ENCODE results near the gene PAH.
A peak's percentile ranks its signal among the peaks of the same experiment; 100 is the strongest.

The PAH gene

DNA sequence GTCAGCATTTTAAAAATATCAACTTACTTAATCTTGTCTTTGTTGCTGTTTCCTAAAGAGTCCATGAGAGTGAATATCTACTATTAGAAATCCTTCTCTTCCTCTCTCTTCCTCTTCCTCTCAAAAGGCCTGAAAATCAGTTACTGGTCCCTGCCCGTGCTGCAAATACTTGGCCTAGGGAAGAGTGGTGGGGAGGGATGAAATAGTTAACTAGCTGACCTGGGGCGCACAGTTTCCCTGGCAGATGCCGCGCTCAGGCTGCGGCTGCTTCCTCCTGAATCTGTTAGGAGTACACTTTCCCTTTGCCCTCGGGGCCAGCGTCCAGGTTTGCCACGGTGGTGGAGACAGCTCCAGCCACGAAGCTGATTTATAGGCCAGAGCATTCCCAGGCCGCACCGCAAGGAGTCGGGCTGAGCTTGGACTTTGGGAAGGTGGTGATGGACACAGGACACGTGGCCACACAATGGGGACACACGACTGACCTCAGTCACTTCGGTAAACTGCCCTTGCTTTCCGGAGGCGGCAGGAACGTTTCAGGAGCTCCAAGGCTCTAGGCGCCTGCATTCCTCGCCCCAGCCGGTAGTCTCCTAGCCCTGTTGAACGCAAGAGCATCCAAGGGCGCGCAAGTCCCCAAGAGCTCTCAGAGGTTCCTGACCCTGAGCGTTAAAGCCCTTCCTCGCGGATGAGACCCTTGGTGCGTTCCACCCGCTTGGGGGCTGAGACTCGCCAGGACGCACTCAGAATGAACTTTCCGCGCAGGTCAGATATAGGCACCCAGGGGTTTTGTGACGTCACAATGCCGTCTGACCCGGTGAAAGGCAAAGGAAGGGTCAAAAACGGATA, 33.3 kb upstream of the PAH start:
- DNase-seq, result no peak

DNA sequence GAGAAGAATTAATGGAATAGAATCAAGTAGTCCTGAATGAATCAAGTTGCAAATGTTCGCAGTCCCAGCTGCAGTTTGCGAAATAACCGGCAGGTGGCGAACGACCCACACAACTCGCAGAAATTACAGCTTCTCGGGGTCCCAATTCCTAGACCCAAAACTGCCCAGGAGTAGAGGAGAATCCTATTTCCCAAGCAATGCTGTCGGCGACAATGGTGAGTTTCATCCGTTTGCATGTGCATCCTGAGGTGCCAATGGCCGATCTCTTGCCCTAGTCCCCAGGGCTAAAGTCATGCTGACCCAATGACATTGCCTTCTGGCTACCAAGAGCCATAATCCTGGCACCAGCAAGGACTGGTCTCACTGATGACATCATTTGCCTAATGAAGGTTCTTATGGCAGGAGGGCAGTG, 31.9 kb upstream of the PAH start:
- peak; percentile 1 for DNase-seq

DNA sequence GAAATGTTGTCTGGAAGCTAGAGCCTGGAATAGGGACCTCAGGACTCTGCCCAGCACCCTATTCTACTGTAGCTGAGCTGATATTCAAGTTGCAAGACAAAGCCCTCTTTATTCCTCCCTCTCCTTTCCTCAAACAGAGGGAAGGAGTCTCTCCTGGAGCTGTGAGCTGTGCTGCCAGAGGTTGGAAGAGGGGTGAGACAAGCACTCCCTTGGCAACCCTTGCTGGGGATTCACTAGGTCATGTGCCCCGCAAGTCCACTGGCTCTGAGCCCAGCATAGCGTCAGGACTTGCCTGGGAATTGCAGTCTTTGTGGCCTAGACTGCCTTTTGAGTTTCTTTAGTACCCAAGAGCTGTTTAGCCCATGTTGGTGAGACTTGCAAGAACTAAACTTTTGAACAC, 29.0 kb upstream of the PAH start:
- no peak for DNase-seq

DNA sequence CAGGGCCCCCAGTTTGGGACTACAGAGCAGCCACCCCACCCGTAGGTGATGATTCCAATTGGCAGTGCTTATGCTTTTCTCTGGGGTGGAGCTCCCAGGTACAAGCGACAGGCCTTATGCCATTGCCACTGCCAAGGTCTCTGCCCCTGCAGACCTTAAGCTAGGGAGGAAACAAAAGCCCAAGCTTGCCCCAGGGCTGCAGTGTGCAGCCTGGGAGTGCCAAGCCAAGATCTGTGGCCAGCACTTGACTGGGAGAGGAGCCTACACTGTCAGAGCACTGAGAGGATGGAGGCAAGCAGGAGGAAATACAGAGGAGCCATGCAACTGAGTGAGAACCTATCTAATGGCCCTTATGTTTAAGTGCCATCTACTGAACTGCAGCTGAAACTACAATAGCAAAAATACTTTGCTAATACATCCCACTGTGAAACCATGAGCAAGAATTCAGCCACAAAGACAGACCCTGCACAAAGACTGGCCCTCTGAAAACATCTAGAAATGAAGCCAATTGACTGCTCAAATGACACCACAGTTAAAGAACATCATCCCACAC, 22.7 kb upstream of the PAH start:
- no peak for DNase-seq

DNA sequence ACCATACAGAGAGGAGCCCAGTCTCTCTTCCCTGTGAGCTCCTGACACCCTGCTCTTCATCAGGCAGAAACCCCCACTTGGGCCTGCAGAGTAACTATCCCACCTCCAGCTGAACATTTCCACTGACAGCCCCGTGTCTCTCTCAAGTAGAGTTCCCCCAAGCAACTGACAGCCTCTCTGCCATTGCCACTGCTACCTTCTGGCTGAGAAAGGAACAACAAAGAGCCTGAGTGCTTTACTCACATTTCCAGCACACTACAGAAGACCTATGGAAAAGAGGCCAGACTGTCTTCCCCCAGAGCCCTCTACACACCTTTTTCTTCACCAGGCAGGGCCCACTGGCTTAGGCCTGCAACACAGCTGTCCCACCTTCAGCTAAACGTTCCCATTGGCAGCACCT, 22.0 kb upstream of the PAH start:
- no peak for DNase-seq

DNA sequence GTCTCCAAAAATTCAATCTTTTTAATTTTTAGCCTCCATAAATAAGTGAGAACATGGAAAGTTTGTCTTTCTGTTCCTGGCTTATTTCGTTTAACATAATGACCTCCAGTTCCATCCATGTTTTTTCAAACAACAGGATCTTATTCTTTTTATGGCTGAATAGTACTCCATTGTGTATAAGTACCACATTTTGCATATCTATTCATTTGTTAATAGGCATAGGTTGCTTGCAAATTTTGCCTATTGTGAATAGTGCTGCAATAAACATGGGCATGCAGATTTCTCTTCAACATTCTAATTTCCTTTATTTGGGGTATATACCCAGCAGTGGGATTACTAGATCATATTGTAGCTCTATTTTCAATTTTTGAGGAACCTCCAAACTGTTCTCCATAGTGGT, 16.1 kb upstream of the PAH start:
- DNase-seq, result no peak

DNA sequence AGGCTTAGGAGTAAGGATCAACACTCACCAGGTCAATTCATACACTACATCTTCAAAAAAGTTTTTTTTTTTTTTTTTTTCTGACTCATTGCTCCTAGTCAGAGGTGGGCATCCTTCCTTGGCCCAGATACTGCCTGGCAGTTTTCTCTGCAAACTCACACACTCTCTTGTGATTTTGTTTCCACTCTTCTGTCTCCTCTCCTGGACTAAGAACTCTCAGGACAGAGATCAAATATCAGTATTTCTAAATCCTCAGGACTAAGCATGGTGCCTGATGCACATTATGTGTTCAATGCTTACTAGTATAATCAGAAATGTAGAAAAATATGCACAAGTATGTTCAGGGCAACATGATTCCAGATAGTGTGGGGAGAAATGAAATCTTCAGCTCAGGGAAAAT, 10.2 kb upstream of the PAH start:
- DNase-seq, result no peak

DNA sequence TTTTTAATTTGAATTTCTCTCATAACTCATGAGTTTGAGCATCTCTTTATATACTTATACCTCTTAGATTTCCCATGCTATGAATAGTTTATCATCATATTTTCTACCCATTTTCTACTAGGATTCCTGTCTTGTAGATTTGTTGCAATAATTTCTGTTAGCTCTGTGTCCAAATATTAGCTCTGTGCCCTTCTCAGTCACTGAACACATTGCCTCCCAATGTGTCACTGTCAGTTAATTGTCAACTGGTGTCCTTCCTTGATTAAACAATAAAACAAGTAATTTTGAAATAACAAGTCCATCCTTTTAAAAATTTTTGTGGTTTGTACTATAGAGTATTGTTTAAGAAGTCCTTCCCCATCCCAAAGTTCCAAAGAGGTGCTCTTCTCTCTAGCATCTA, 4.2 kb upstream of the PAH start:
- DNase-seq, result no peak

DNA sequence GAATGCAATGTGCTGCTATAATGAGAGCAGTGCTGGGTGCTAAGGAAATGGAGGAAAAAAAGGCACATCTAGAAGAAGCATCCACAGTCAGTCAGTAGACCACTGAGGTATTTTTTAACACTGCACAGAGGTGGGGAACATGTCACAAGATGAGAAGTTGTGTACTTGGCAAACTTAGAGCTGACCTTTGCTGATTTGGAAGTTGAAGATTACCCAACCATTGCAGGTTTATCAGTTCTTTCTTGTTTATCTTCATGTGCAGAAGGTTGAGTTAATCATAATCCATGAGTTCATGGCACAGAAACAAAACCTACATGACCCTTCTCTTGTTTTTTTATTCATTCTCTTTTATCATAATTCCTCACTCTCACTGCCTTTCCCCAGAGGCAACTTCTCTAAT, 3.2 kb upstream of the PAH start:
- no peak for DNase-seq

DNA sequence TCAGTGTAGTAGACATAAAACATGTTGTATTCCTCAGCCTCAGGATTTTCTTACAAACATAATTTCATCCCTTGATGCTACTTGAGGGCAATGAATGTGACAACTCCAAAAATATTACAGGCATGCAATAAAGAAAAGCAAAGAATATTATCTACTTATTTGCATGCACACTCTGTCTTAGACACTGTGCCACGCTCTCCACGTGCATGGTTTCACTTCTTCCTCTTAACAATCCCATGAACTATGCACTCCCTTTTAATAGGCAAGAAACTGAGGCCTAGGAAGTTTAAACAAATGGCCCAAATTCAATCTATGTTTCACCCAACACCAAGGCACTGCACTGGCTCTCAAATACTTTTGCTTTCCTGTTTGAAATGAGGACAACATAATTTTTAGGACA, 1.8 kb upstream of the PAH start:
- DNase-seq, result no peak

DNA sequence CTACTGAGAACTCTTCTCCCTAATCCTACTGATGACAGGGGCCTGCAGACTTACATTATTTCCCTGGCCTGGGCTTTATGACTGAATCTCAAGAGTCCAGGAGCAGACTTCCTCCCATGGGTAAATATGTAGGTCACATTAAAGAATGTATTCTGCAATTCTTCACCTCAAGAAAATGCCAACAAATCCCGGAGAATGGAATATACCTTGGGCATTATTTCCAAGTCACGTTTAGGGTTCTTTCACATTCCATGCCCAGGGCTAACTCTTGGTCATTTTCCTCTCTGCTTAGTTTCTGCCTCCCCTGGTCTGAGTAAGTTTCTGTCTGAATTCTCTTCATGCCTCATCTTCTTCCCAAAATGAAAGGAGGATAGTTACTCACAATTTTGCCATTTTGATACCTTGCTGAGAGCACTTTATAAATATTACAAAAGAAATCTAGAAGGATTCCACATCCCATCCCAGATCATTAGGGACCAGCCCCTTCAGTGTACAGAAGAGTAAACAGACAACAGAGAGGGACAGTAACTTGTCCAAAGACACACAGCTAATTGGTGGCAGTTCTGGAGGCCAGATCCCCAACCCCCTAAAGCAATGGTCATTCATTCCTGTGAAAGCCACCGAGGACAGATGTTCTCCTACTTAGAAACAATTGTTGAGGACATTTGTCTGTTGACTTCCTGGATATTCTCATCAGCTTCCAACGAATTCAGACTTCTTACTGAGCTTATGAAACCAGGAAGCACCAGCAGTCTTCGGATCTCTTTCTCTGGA, 605 bp downstream of the PAH start:
- no peak for DNase-seq

DNA sequence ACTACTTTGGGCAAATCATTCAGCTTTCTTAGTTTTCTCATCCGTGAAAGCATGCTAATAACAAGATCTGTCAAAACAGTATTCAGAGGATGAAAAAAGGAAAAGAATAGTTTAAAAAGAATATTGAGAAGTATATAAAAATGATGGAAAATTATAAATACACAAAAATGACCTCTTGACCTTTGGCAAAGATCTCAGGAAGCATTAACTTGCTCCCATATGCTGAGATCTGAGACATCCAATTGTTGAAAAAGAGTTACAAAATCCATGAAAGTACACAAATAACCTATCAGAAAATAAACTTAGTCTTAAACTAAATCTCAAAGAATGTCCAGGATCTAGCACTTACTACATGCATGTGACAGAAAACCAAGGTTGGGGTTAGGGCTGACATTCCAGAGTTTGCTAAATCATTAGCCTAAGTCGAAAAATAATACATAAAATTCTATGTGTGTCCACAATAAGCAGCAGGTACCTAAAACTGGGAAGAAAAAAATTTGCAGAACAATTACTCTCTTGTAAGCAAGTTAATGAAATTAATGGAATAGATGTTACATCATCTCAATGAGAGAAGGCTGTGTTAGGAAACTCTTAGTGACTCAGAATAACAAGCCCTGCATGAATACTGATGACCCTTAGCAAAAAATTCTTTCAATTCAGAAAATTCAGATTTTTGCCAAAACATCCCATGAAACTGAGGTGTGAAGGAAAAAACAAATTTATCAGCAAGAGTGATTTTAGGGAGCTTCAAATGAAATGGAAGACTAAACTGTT, 3.4 kb downstream of the PAH start:
- DNase-seq, result no peak

DNA sequence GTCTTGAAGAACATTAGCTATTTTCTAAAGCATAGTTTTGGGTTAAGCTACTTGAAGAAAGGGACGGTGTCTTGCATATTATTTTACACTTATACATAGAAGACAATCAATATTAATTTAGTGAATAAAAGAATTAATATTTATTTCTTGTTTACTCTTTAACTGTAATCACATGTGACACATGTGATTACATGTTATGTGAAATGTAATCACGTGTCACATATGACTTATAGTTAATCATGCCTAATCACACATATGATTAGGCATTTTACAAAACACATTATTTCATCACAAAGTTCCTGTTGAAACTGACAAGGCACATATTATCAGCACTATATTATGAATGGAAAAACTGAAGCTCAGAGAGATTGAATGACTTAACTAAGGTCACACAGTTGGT, 4.8 kb downstream of the PAH start:
- no peak for DNase-seq

DNA sequence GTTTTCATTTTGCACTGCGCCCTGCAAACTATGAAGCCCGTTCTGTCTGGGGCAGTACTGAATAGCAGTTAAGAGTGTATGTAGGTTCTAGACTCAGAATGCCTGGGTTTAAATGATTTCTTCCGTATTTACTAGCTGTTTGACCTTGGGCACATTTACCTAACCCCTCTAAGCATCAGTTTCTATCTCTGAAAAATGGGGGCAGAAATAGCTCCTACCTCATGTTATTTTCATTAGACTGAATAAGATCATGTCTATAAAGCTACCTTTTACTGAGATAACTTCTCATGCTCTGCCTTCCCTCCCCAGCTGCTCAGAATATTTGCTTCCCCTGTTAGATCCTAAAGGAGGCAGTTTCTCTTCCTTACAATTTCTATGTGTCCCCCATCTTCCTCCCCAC, 5.7 kb downstream of the PAH start:
- DNase-seq, result no peak

DNA sequence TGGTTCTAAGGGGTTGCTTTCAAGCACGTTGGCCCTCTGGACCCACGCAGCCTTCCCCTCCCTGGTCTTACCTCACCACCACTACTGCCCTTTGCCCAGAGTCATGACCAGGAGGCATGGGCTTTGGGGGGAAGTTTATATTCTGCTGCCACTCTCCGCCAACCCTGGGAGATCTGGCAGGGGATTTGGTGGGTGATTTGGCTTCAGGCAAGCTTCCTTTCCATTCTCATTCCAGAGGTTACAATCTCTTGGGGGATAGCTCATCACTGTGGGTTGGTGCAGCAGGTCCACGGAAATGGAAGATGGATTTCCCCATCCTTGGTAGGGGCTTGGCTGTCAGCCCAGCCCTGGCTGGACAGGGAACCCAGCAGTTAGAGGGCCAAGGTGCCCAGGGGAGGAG, 6.3 kb downstream of the PAH start:
- DNase-seq, result no peak

DNA sequence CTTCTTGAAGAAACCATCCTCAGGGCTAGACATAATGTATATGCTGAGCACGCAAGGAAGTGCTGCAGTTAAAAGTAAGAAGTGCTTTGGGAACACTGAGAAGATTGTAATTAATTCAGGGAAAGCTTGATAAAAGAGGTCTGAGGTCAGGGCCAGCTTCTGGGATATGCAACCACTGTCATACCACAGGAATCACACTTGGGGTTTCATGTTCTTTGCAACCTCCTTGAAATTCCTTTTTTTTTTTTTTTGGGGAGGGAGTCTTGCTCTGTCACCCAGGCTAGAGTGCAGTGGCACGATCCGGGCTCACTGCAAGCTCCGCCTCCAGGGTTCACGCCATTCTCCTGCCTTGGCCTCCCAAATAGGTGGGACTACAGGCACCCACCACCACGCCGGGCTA, 6.9 kb downstream of the PAH start:
- DNase-seq, result no peak

DNA sequence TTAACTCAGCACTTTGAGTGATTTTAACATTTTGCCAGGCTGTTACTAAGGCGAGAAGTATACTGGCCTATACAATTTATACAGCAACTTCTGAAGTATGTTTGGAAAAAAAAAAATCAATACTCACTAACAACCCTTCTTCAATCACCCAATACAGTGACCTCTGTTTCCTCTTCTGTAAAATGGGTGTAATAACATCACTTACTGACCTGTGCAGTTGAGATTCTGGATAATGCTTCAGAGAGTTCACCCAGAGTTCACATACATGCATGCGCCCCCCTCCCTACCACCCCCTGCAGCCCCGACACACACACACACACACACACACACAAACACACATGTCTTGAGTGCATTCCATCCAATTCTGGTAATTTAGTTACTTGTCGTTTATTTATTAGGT, 9.1 kb downstream of the PAH start:
- DNase-seq, result no peak

DNA sequence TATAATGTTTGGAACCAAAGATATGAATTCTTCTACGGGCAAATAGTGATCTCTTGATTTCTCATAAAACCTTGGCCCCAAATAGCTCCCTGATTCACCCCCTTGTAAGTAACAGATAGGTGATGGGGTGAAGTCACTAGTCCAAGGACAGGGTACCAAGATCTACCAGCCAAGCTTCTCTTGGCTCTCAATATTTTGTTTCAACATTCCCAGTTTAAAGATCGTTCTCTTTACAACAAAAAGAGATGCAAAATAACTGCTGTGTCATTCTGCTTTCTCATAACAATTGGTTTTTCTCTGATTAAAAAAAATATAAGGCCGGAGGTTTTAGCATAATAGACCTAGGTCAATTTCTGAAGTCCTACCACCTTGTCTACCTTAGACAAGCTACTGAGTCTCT, 11.8 kb downstream of the PAH start:
- no peak for DNase-seq

DNA sequence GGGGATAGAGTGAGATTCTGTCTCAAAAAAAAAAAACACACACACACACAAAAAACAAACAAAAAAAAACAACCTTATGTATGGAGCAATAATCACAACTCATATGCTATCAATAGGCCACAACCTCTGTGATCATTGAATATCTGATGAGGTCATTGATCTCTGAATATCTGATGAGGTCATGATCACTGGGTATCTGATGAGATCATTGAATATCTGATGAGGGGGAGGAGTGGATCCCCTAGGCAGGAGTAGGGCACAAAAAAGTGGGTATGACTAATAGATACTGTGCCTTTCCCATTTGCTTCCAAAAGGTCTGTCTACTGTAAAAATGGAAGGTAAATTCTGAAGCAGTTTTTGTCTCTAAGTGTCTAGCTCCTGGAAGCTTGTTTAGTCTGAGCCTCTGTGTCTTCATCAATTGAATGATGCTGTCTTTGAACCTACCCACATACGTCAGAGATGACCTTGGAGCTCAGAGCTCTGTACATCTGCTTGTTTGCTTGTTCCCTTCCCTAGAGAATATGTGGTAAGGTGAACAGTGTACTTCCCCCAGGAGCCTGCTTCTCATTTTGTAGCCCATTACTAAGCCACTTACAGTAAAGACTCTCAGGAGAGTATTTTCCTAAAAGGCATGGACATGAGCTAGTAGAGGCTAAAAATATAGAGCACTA, 13.6 kb downstream of the PAH start:
- DNase-seq, result no peak

DNA sequence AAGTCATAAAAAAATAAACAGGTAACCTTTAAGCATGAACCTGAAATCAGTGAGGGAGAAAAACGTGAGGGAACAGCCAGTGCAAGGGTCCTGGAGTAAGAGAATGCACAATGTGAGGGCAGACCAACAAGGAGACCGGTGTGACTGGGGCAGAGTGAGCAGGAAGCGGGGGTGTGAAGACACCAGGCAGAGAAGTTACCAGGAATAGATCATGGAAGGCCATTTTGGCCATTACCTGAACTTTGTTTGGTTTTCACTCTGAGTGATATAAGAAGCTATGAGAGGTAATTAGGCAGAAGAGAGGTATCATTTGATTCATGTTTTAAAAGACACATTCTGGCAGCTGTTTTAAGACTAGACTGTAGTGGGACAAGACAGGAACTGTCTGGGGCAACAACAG, 15.0 kb downstream of the PAH start:
- DNase-seq, result no peak

DNA sequence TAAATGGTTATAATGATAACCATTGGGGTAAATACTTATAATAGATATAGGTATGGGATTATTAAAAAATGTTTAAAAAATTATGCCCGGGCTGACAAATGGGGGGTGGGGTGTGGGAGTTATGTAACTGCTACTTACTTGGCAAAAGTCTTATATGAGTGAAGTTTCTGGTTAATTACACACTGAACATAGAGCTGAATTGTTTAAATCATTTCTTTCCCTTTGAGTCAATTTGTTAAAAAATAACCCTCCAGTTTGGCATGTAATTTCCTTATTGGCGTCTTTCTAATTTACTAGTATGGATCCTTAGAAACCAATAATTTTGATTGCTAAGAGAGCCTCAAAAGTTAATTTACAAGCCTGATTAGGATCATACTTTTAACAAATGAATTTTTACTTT, 16.7 kb downstream of the PAH start:
- DNase-seq, result no peak

DNA sequence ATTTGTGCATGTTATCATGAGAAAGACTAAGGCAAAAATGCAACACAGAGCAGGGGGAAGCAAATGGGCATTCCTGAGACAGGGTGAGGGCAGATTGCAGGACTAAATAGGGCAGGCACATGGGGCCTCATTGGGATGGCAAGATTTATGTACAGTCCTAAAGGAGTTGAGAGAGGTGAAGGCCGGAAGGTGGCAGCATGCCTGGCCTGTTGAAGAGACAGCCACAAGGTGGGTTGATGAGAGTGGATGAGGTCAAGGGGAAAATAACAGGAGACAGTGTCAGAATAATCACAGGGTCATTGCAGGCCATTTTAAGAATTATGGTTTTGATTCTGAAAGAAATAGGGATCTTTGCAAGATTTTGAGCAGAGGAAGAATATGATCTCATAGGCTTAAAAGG, 21.0 kb downstream of the PAH start:
- DNase-seq, result no peak

DNA sequence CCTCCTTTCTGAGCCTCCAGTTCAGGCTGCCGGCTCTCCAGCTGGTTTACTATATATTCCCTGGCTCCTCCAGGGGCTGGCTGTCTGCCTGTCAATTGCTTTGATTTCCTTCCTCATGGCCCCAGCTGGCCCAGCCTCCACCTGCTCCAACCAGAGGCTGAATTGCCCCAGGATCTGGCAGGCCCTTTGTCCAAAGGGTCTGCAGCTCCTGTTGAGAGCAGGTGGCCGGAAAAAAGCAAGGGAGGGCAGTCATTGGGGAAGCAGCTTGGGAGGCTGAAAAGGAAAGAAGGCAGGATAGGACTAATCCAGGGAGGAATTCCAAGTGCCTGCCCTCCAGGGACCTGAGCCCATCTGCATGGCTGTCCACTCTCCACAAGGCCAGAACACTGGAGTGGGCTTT, 25.3 kb downstream of the PAH start:
- DNase-seq, result no peak

Data from NCI-H526 treated with DMSO at 0.1 percent for 48 hours (cell line).